Measurements from ENCODE around the gene PCNX2. TPM values are rescaled to one million over a fixed set of nuclear protein-coding genes. Genes with fewer than 3 reads are reported as not detected.

Gene PCNX2
- total RNA-seq, 2 experiments from 2014 or later, result 17.6 to 31.7 TPM

DNA sequence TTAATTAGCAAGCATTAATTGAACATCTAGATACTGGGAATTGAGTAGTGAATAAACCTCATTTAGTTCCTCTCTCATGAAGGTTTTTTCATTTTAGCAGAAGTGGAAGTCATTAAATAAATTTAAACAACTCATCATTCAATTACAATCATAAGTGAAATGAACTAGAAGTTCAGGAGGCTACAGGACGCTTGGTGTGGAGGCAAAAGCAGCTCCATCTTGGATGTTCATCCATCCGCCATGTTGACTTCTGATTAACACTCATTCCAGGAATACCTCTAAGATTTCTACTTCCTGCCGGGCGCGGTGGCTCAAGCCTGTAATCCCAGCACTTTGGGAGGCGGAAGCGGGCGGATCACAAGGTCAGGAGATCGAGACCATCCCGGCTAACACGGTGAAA is 356.6 kb downstream of the PCNX2 start:
- CTCF ChIA-PET, result no interaction called here
- no peak for ATAC-seq
- H3K4me3 Mint-ChIP-seq, result no peak overlapping the region

DNA sequence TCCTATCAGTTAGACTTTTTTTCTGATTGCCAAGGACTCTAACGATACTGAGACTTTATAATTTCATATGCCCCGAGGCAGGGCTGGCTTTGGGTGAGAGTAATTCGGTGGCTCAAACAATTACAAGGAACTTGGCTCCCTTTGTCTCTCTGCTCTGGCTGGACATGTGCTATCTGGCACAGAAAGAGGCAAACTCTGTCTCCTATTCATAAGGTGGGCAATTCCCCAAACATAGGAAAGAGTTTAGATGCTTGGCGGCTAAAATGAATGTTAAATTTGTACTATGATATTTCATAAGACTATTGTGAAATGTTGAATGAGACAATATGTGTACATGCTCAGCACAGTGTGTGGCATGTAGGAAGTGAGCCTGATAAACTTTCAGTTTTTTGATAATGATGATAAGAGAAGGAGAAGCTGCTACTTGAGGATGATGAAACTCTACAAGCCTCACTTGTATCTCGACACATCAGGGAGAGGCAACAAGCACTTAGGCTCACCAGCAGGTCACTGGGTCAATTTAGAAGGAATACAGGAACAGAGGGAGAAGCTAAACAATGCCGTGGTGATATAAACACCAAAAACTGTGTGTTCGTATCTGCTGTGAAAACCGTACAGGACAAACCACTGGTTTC is 357.7 kb downstream of the PCNX2 start:
- DNase-seq, result no peak
- CTCF ChIA-PET, result no interaction called here
- H3K9me3 Mint-ChIP-seq (ENCODE audit: low read depth), result peaks cover 2% of the 10 kb centered on the region
- peaks cover 3% of the 10 kb centered on the region for H3K27me3 Mint-ChIP-seq
- no peaks in the 10 kb centered on the region for H3K36me3 Mint-ChIP-seq
- H3K4me3 Mint-ChIP-seq, result no peak overlapping the region
- H3K27ac Mint-ChIP-seq, result no peak overlapping the region
- no peak for ATAC-seq
- H3K4me1 Mint-ChIP-seq, result no peaks in the 10 kb centered on the region

More for the DNA sequence above, 356.6 kb downstream of the PCNX2 start:
- no peak for DNase-seq
- peaks cover 3% of the 10 kb centered on the region for H3K27me3 Mint-ChIP-seq
- peaks cover 8% of the 10 kb centered on the region for H3K4me1 Mint-ChIP-seq
- H3K36me3 Mint-ChIP-seq, result no peaks in the 10 kb centered on the region
- no peak overlapping the region for H3K27ac Mint-ChIP-seq
- peaks cover 2% of the 10 kb centered on the region for H3K9me3 Mint-ChIP-seq (ENCODE audit: low read depth)

DNA sequence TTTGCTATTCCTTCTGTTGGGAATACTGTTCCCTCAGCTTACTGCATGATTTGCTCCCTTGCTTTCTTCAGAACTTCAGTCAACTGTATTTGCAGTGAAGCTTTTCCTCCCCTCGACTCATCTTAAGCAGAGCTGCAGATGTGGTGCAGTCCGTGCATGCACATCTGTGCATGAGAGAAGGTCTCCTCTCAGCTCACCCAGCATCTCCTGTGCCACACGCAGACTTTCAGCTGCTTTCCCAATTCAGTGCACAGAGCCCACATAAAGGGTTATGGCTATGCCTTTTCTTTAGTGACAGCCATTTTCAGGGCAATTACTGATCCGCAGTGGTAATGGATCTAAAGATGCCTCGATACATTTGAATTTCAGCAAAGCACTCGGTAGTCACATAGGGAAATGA is 358.6 kb downstream of the PCNX2 start:
- no peak for ATAC-seq
- H3K27ac Mint-ChIP-seq, result no peak overlapping the region

More for the DNA sequence above, 358.6 kb downstream of the PCNX2 start:
- H3K4me1 Mint-ChIP-seq, result no peaks in the 10 kb centered on the region
- no peak for DNase-seq
- H3K27me3 Mint-ChIP-seq, result peaks cover 3% of the 10 kb centered on the region
- no peak overlapping the region for H3K4me3 Mint-ChIP-seq
- no peaks in the 10 kb centered on the region for H3K36me3 Mint-ChIP-seq
- CTCF ChIA-PET, result no interaction called here
- H3K9me3 Mint-ChIP-seq (ENCODE audit: low read depth), result peaks cover 2% of the 10 kb centered on the region

Other genes starting within 250 kb of the PCNX2 start
- 1 to 10 TPM; 1.9 to 2.2 TPM for gene MAP3K21, start 32.0 kb upstream of the PCNX2 start, total RNA-seq